Measurements from ENCODE around the gene KLHL29.

GRCh38 chr2:23617167-23617810 lies 232.3 kb downstream of the KLHL29 start:
- TF ChIP-seq POLR2A (IDR thresholded peaks at IDR 0.05), result no peak
- TF ChIP-seq CTCF (IDR thresholded peaks at IDR 0.05), result peak; percentile 41 to 85 (median 72)
